CD4-positive, alpha-beta T cell treated with Interleukin-4 for 4 hours (primary cell): ENCODE measurements around the gene MCRIP2.

Experiments
- DNase-seq: peaks from one replicate; pipeline ENCODE4 v3.0.0-alpha.2; 2020

Gene MCRIP2

GRCh38 chr16:617855-618254 lies 23.8 kb upstream of the MCRIP2 start:
- no peak for DNase-seq

- no peak for DNase-seq
Observed at GRCh38 chr16:619476-620100, 22.0 kb upstream of the MCRIP2 start.

GRCh38 chr16:620700-621525 lies 20.7 kb upstream of the MCRIP2 start:
- DNase-seq: no peak

GRCh38 chr16:621526-622105 lies 20.0 kb upstream of the MCRIP2 start:
- no peak for DNase-seq

GRCh38 chr16:622920-623280 lies 18.7 kb upstream of the MCRIP2 start:
- DNase-seq: no peak

GRCh38 chr16:624526-625070 lies 17.0 kb upstream of the MCRIP2 start:
- no peak for DNase-seq

GRCh38 chr16:625117-625976 lies 16.3 kb upstream of the MCRIP2 start:
- DNase-seq: no peak

GRCh38 chr16:625977-626765 lies 15.5 kb upstream of the MCRIP2 start:
- no peak for DNase-seq

GRCh38 chr16:626787-627453 lies 14.7 kb upstream of the MCRIP2 start:
- no peak for DNase-seq

- DNase-seq: no peak
Observed at GRCh38 chr16:627454-628239, 14.0 kb upstream of the MCRIP2 start.

GRCh38 chr16:628321-629061 lies 13.1 kb upstream of the MCRIP2 start:
- no peak for DNase-seq

- no peak for DNase-seq
Observed at GRCh38 chr16:629185-629832, 12.3 kb upstream of the MCRIP2 start.

- DNase-seq: no peak
Observed at GRCh38 chr16:629833-630248, 11.8 kb upstream of the MCRIP2 start.

- no peak for DNase-seq
Observed at GRCh38 chr16:630249-630814, 11.3 kb upstream of the MCRIP2 start.

- no peak for DNase-seq
Observed at GRCh38 chr16:630815-631405, 10.7 kb upstream of the MCRIP2 start, which contains the start of gene WFIKKN1. Gene WFIKKN1 (plus strand): TSS chr16:630985. CDS start chr16:631254, 269 bp downstream.

GRCh38 chr16:631808-632358 lies 9.7 kb upstream of the MCRIP2 start:
- DNase-seq: no peak

GRCh38 chr16:632486-633335 lies 8.9 kb upstream of the MCRIP2 start:
- DNase-seq: no peak
